Astrocyte (in vitro differentiated cells and primary cell): ENCODE measurements around the gene CDK6. TPM values are rescaled to one million over a fixed set of nuclear protein-coding genes. Genes with fewer than 3 reads are reported as not detected.
A peak's percentile ranks its signal among the peaks of the same experiment; 100 is the strongest.

ENCODE experiments used
- DNase-seq: peaks from one replicate; pipeline ENCODE4 v3.0.0-alpha.2; 2010; ENCODE audit warnings: low read depth
- FAIRE-seq: peaks from 2 replicates; lab custom pipeline; 2011; peaks lifted over from hg19 to GRCh38; lab: Jason Lieb, UNC
- H2AFZ ChIP-seq: 2 replicates; pipeline ENCODE4 v1.6.0; 2012; ENCODE audit warnings: low read depth, low read length, inconsistent platforms
- H3K27ac ChIP-seq: 2 replicates; pipeline ENCODE4 v1.5.1; 2011; ENCODE audit warnings: low read depth, low read length, inconsistent platforms
- H3K27me3 ChIP-seq: 2 replicates; pipeline ENCODE4 v1.6.0; 2011; ENCODE audit warnings: low read length, inconsistent platforms; ENCODE audit not compliant: insufficient read depth
- H3K36me3 ChIP-seq: 2 replicates; pipeline ENCODE4 v1.5.1; 2011; ENCODE audit warnings: low read length, inconsistent platforms; ENCODE audit not compliant: insufficient read depth
- H3K4me1 ChIP-seq: 2 replicates; pipeline ENCODE4 v1.5.1; 2011; ENCODE audit warnings: low read length, inconsistent platforms; ENCODE audit not compliant: insufficient read depth
- H3K4me2 ChIP-seq: 2 replicates; pipeline ENCODE4 v1.6.0; 2012; ENCODE audit warnings: low read length, inconsistent platforms
- H3K4me3 ChIP-seq: 2 replicates; pipeline ENCODE4 v1.5.1; 2011; ENCODE audit warnings: low read depth, mild to moderate bottlenecking, low read length, inconsistent platforms; ENCODE audit not compliant: insufficient read depth
- H3K79me2 ChIP-seq: 2 replicates; pipeline ENCODE4 v1.6.0; 2012; ENCODE audit warnings: mild to moderate bottlenecking, low read length, inconsistent platforms; ENCODE audit not compliant: insufficient read depth
- H3K9ac ChIP-seq: 2 replicates; pipeline ENCODE4 v1.6.0; 2012; ENCODE audit warnings: mild to moderate bottlenecking, low read length, inconsistent platforms
- H3K9me3 ChIP-seq: 2 replicates; pipeline ENCODE4 v1.5.1; 2012; ENCODE audit warnings: low read depth, mild to moderate bottlenecking, low read length, inconsistent platforms; ENCODE audit not compliant: insufficient read depth
- H4K20me1 ChIP-seq: 2 replicates; pipeline ENCODE4 v1.6.0; 2012; ENCODE audit warnings: low read length, inconsistent platforms; ENCODE audit not compliant: insufficient read depth
- H3K27ac Mint-ChIP-seq: one replicate; pipeline ENCODE4 v1.8.0; 2021; ENCODE audit warnings: mild to moderate bottlenecking, mixed read lengths; ENCODE audit not compliant: unreplicated experiment
- H3K27me3 Mint-ChIP-seq: one replicate; pipeline ENCODE4 v1.8.0; 2021; ENCODE audit warnings: low read depth, mixed read lengths; ENCODE audit not compliant: unreplicated experiment
- H3K36me3 Mint-ChIP-seq: one replicate; pipeline ENCODE4 v1.8.0; 2021; ENCODE audit warnings: low read depth, mixed read lengths; ENCODE audit not compliant: unreplicated experiment
- H3K4me1 Mint-ChIP-seq: one replicate; pipeline ENCODE4 v1.8.0; 2021; ENCODE audit warnings: low read depth, mixed read lengths; ENCODE audit not compliant: unreplicated experiment
- H3K4me3 Mint-ChIP-seq: one replicate; pipeline ENCODE4 v1.8.0; 2021; ENCODE audit warnings: mild to moderate bottlenecking, moderate library complexity, mixed read lengths; ENCODE audit not compliant: unreplicated experiment
- H3K9me3 Mint-ChIP-seq: one replicate; pipeline ENCODE4 v1.8.0; 2021; ENCODE audit warnings: mild to moderate bottlenecking, mixed read lengths; ENCODE audit not compliant: unreplicated experiment
- CTCF ChIP-seq: IDR thresholded peaks from 2 replicates; pipeline ENCODE4 v1.5.1; 2011; ENCODE audit warnings: low read depth, mild to moderate bottlenecking, inconsistent platforms, low read length, moderate library complexity; ENCODE audit not compliant: insufficient read depth
- EZH2 ChIP-seq: IDR thresholded peaks from 2 replicates; pipeline ENCODE4 v1.6.1; 2012; ENCODE audit warnings: mild to moderate bottlenecking, low read length, inconsistent platforms; ENCODE audit not compliant: insufficient read depth
- total RNA-seq: library from RNA; stranded (reverse); gene quantifications from 2 replicates; pipeline ENCODE4 v1.2.1, GENCODE V29; 2021

Gene CDK6
- total RNA-seq, 1 donor from 2014 or later, result 160 TPM

GRCh38 chr7:92714280-92714679 lies 122.1 kb downstream of the CDK6 start:
- FAIRE-seq (no peak), DNase-seq (peak; percentile 53)
- Histone ChIP-seq H3K9me3 (no peaks in the 10 kb centered on the region), H3K4me3 (no peak overlapping the region), H3K4me1 (peaks cover 23% of the 10 kb centered on the region), H3K79me2 (peaks cover 83% of the 10 kb centered on the region), H3K36me3 (peaks cover 8% of the 10 kb centered on the region), H3K4me2 (no peak overlapping the region), H3K27ac (peak overlapping the region; percentile 11), H4K20me1 (no peaks in the 10 kb centered on the region), H2AFZ (no peak overlapping the region), H3K27me3 (no peaks in the 10 kb centered on the region), H3K9ac (no peak overlapping the region)
- Mint-ChIP-seq H3K36me3 (peaks cover 19% of the 10 kb centered on the region), H3K9me3 (no peaks in the 10 kb centered on the region), H3K4me1 (peaks cover 22% of the 10 kb centered on the region), H3K4me3 (peak overlapping the region; percentile 25), H3K27ac (peak overlapping the region; percentile 77), H3K27me3 (no peaks in the 10 kb centered on the region)
- TF ChIP-seq EZH2 (no peak), CTCF (no peak)

DNA sequence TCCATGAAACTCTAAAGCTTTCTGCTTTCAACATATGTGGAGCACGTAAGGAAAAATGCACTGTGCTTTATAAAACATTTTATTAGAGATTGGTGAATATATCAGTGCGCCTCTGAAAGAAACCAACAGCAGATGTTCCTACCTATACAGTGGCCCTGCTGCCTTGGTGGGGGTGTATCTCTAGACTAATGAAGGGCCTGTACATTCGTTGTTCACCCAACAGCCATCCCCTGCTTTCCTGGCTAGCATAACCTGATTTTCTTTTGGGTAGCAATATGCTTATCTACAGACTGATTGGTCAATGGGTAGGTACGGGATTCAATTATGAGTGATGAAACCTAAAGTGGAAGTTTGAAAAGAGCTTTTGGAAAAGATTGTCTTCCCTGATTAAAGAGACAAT lies 126.5 kb downstream of the CDK6 start:
- Histone ChIP-seq H3K4me1 (peaks cover 6% of the 10 kb centered on the region), H3K36me3 (peaks cover 16% of the 10 kb centered on the region), H3K27me3 (no peaks in the 10 kb centered on the region), H4K20me1 (no peaks in the 10 kb centered on the region), H3K79me2 (peaks cover 87% of the 10 kb centered on the region), H2AFZ (no peak overlapping the region), H3K27ac (no peak overlapping the region), H3K4me2 (no peak overlapping the region), H3K4me3 (no peak overlapping the region), H3K9me3 (no peaks in the 10 kb centered on the region), H3K9ac (no peak overlapping the region)
- no peak for FAIRE-seq
- H3K9me3 Mint-ChIP-seq, result peaks cover 2% of the 10 kb centered on the region
- no peaks in the 10 kb centered on the region for H3K27me3 Mint-ChIP-seq
- no peak overlapping the region for H3K4me3 Mint-ChIP-seq
- H3K27ac Mint-ChIP-seq, result no peak overlapping the region
- H3K36me3 Mint-ChIP-seq, result peaks cover 4% of the 10 kb centered on the region
- TF ChIP-seq CTCF (no peak), EZH2 (no peak)
- peaks cover 18% of the 10 kb centered on the region for H3K4me1 Mint-ChIP-seq
- DNase-seq, result no peak

DNA sequence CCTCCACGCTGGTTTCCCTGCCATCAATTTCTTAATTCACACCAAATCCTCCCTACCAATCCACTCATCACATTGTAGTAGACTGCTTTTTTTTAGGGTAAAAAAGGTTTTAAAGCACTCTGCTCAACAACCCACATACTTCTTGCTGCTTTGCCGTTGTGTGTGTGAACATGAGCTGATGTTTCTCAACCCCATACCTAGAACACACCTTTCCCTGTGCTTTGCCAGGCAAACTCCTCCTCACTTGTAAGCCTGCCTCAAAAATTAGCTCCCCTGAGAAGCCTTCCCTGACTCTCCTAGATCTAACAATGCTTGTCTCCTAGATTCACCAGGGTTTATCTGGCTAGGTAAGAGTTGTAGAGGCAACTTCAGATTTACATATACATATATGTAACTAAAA lies 127.2 kb downstream of the CDK6 start:
- no peak overlapping the region for H3K27ac Mint-ChIP-seq

More for the DNA sequence above, 127.2 kb downstream of the CDK6 start:
- H2AFZ ChIP-seq, result no peak overlapping the region
- H3K27ac ChIP-seq, result no peak overlapping the region
- peaks cover 16% of the 10 kb centered on the region for H3K36me3 ChIP-seq
- H3K27me3 ChIP-seq, result no peaks in the 10 kb centered on the region
- peaks cover 82% of the 10 kb centered on the region for H3K79me2 ChIP-seq
- H3K9me3 Mint-ChIP-seq, result peaks cover 3% of the 10 kb centered on the region
- no peaks in the 10 kb centered on the region for H3K27me3 Mint-ChIP-seq
- no peak overlapping the region for H3K4me2 ChIP-seq
- H3K4me3 Mint-ChIP-seq, result no peak overlapping the region
- no peaks in the 10 kb centered on the region for H4K20me1 ChIP-seq
- no peak overlapping the region for H3K9ac ChIP-seq
- H3K4me1 Mint-ChIP-seq, result peaks cover 11% of the 10 kb centered on the region
- H3K9me3 ChIP-seq, result no peaks in the 10 kb centered on the region
- FAIRE-seq, result no peak
- H3K36me3 Mint-ChIP-seq, result peaks cover 4% of the 10 kb centered on the region
- TF ChIP-seq EZH2 (no peak), CTCF (no peak)
- peaks cover 3% of the 10 kb centered on the region for H3K4me1 ChIP-seq
- no peak for DNase-seq
- no peak overlapping the region for H3K4me3 ChIP-seq
